K562 (cell line): ENCODE measurements around the gene OCEL1. TPM values are rescaled to one million over a fixed set of nuclear protein-coding genes. Genes with fewer than 3 reads are reported as not detected.

Experiments
- ADNP ChIP-seq: fragments of 200-800 bp; sonication (Bioruptor generic); IDR thresholded peaks from 2 replicates; pipeline ENCODE4 v1.6.1; 2016; ENCODE audit warnings: missing genetic modification characterization, missing compliant biosample characterization
- BACH1 ChIP-seq: fragments of 200-800 bp; sonication (Bioruptor generic); IDR thresholded peaks from 2 replicates; pipeline ENCODE4 v1.6.1; 2016; ENCODE audit warnings: missing genetic modification characterization, missing compliant biosample characterization
- EP400 ChIP-seq: fragments of 450-650 bp; IDR thresholded peaks from 2 replicates; pipeline ENCODE4 v1.6.1; 2017; ENCODE audit warnings: antibody characterized with exemption, mild to moderate bottlenecking, moderate library complexity
- FOXM1 ChIP-seq, 2 experiments: fragments of 450-650 bp in 1 of 2; sonication (generic) in 1 of 2; formaldehyde crosslinking in 1 of 2; IDR thresholded peaks; 2 replicates each; pipeline versions ENCODE4 v1.6.1 to v1.9.0; 2017 to 2022; ENCODE audit warnings: low read depth in 2 of 2, mild to moderate bottlenecking in 2 of 2, missing genetic modification reagents in 1 of 2, moderate library complexity in 1 of 2
- HCFC1 ChIP-seq: IDR thresholded peaks from 2 replicates; pipeline ENCODE4 v1.6.1; 2012; ENCODE audit warnings: low read depth, low read length, improper control_type of control experiment
- HIVEP1 ChIP-seq: fragments of 250-450 bp; sonication (Bioruptor Pico); IDR thresholded peaks from 2 replicates; pipeline ENCODE4 v1.4.0; 2020; ENCODE audit warnings: mild to moderate bottlenecking
- HNRNPLL ChIP-seq: fragments of 200-400 bp; formaldehyde crosslinking; IDR thresholded peaks from 2 replicates; pipeline ENCODE4 v1.6.1; 2017; ENCODE audit warnings: low read length, low read depth, mild to moderate bottlenecking; ENCODE audit not compliant: poor library complexity, severe bottlenecking
- MYC ChIP-seq, 2 experiments: fragments of 250-450 bp in 1 of 2; sonication (Bioruptor Pico) in 1 of 2; IDR thresholded peaks; 2 replicates each; pipeline versions ENCODE4 v1.5.1 to v1.6.1; 2012 to 2021; ENCODE audit warnings: low read depth in 2 of 2, borderline replicate concordance in 1 of 2, improper control_type of control experiment in 1 of 2, low read length in 1 of 2, mild to moderate bottlenecking in 1 of 2, moderate library complexity in 1 of 2
- NFATC3 ChIP-seq: fragments of 450-650 bp; IDR thresholded peaks from 2 replicates; pipeline ENCODE4 v1.6.1; 2017; ENCODE audit warnings: mild to moderate bottlenecking
- NFE2L1 ChIP-seq: fragments of 450-650 bp; IDR thresholded peaks from 2 replicates; pipeline ENCODE4 v1.6.1; 2016; ENCODE audit warnings: missing genetic modification characterization, low read depth, mild to moderate bottlenecking, missing compliant biosample characterization, moderate library complexity, borderline replicate concordance
- RAD21 ChIP-seq, 2 experiments: fragments of 250-450 bp in 1 of 2; fragments of 450-650 bp in 1 of 2; sonication (Bioruptor Pico) in 1 of 2; formaldehyde crosslinking in 1 of 2; IDR thresholded peaks in 1 of 2; conservative IDR thresholded peaks in 1 of 2; 2 replicates each; pipeline versions ENCODE4 v1.4.0 to v1.8.0; 2020 to 2022; ENCODE audit warnings: mild to moderate bottlenecking in 2 of 2, moderate library complexity in 1 of 2
- RAD51 ChIP-seq: fragments of 450-650 bp; IDR thresholded peaks from 2 replicates; pipeline ENCODE4 v1.7.1; 2016; ENCODE audit warnings: low read depth, mild to moderate bottlenecking, borderline replicate concordance
- SIN3A ChIP-seq, 2 experiments: fragments of 150-350 bp in 1 of 2; IDR thresholded peaks; 2 replicates each; pipeline ENCODE4 v1.6.1; 2011 to 2016; ENCODE audit warnings: borderline replicate concordance in 2 of 2, low read depth in 2 of 2, low read length in 2 of 2, mild to moderate bottlenecking in 2 of 2, moderate library complexity in 2 of 2; ENCODE audit not compliant: control insufficient read depth in 1 of 2
- SMAD4 ChIP-seq: fragments of 250-450 bp; sonication (Bioruptor Pico); conservative IDR thresholded peaks from 2 replicates; pipeline ENCODE4 v1.8.0; 2021; ENCODE audit warnings: inconsistent platforms, mild to moderate bottlenecking, moderate library complexity
- STAG1 ChIP-seq: sonication (generic); formaldehyde crosslinking; IDR thresholded peaks from 2 replicates; pipeline ENCODE4 v1.5.0; 2020; ENCODE audit warnings: missing genetic modification reagents, borderline replicate concordance
- ZC3H11A ChIP-seq: IDR thresholded peaks from 2 replicates; pipeline ENCODE4 v1.6.1; 2012; ENCODE audit warnings: low read depth, low read length, improper control_type of control experiment
- ZC3H4 ChIP-seq: sonication (generic); formaldehyde crosslinking; IDR thresholded peaks from 2 replicates; pipeline ENCODE4 v1.9.0; 2021; ENCODE audit warnings: missing genetic modification reagents, borderline replicate concordance
- ZFX ChIP-seq: sonication (generic); formaldehyde crosslinking; IDR thresholded peaks from 2 replicates; pipeline ENCODE4 v1.8.0; 2022; ENCODE audit warnings: mild to moderate bottlenecking, missing genetic modification reagents, moderate library complexity
- ZNF24 ChIP-seq: fragments of 450-650 bp; IDR thresholded peaks from 2 replicates; pipeline ENCODE4 v1.6.1; 2016
- ZNF76 ChIP-seq: fragments of 250-450 bp; sonication (Bioruptor Pico); IDR thresholded peaks from 2 replicates; pipeline ENCODE4 v1.4.0; 2020; ENCODE audit warnings: mild to moderate bottlenecking, moderate library complexity, borderline replicate concordance
- ZSCAN32 ChIP-seq: fragments of 450-650 bp; formaldehyde crosslinking; IDR thresholded peaks from 2 replicates; pipeline ENCODE4 v1.4.0; 2020; ENCODE audit warnings: mild to moderate bottlenecking, moderate library complexity
- polyA plus RNA-seq, 8 experiments: library from polyadenylated mRNA; depleted of rRNA in 4 of 8; stranded (reverse) in 5 of 8; unstranded in 3 of 8; fragments of >200 nt; fragmentation: Nextera tagmentation in 2 of 8; fragmentation: Illumina TruSeq in 1 of 8; extraction: Ambion mirVana in 2 of 8; extraction: Trizol in 1 of 8; gene quantifications; 2 replicates each; pipeline versions ENCODE4 v1.2.1 to v1.2.3, GENCODE V29; 2011 to 2014; ENCODE audit warnings: inconsistent platforms in 1 of 8, missing spikeins in 1 of 8
- total RNA-seq, 7 experiments: library from RNA; depleted of rRNA in 6 of 7; stranded (reverse); fragments of >200 nt in 6 of 7; fragmentation: Illumina TruSeq in 2 of 7; extraction: Trizol in 2 of 7; gene quantifications; 2 replicates each; pipeline versions ENCODE4 v1.2.1 to v1.2.3, GENCODE V29; 2011 to 2021; ENCODE audit warnings: low replicate concordance in 1 of 7
- TF ChIP-seq, protein P1 (sequence below): fragments of 250-450 bp; sonication (Bioruptor Pico); IDR thresholded peaks from 2 replicates; pipeline ENCODE4 v1.5.1; 2021; ENCODE audit warnings: mild to moderate bottlenecking
- TF ChIP-seq, protein P2 (sequence below): fragments of 450-650 bp; IDR thresholded peaks from 2 replicates; pipeline ENCODE4 v1.6.1; 2014; ENCODE audit warnings: low read depth, mild to moderate bottlenecking, moderate library complexity, borderline replicate concordance

Gene OCEL1
- total and polyA plus RNA-seq, 9 of the 15 experiments (the other 6 are each of a cell fraction or from before 2014, with no cell fraction given), result 8.0 to 38.0 (median 12.4) TPM

DNA sequence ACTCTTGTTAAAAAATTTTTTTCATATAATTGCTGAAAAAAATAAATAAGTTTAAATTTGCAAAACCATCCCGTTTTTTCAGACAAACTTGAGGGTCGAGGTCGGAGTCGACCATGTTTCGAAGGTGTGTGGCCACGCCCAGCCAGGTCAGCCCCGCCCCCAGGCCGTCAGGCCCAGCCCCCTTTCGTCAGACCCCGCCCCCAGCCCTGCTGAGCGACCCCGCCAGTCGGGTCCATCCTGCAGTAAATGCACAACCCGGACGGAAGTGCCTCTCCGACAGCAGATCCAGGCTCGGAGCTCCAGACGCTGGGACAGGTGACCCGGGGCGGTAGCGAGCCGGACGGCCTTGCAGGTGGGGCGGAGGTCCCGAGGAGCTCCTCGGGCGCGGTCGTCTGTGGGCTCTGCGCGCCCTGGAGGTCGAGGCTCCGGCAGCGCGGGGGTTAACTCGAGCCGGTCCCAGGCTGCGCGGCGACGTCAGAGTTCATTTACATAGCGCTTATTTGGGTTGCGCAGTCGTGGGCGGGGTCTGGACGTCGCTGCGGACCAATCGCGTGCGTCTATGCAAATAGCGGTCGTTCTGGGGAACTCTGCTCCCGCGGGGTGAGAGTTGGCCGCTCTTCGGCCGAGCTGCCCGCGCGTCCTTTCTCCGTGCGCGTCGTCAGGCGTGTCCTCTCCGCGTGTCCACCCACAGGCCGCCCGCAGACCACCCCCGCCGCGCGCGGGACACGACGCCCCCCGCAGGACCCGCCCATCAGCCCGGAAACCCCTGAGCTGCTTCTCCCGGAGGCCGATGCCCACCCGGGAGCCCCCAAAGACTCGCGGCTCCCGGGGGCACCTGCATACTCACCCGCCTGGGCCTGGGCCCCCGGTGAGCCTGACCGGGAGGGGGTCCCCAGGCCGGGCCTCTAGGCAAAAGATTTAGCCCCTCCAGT lies at the start of gene OCEL1 (continued):
- TF ChIP-seq, protein P1, sequence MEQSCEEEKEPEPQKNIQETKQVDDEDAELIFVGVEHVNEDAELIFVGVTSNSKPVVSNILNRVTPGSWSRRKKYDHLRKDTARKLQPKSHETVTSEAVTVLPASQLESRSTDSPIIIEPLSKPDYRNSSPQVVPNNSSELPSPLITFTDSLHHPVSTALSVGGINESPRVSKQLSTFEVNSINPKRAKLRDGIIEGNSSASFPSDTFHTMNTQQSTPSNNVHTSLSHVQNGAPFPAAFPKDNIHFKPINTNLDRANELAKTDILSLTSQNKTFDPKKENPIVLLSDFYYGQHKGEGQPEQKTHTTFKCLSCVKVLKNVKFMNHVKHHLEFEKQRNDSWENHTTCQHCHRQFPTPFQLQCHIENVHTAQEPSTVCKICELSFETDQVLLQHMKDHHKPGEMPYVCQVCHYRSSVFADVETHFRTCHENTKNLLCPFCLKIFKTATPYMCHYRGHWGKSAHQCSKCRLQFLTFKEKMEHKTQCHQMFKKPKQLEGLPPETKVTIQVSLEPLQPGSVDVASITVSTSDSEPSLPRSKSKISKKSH (CRISPR knock-in tag), result no peak
- TF ChIP-seq HCFC1, result peak; percentile 31
- no peak for TF ChIP-seq ZSCAN32 (CRISPR knock-in tag)
- TF ChIP-seq HNRNPLL, result peak; percentile 23
- no peak for TF ChIP-seq ZNF76 (CRISPR knock-in tag)
- no peak for TF ChIP-seq RAD21 (CRISPR knock-in tag; conservative IDR thresholded peaks at IDR 0.05 in 1 of 2, IDR thresholded peaks at IDR 0.05 in 1 of 2)
- no peak for TF ChIP-seq NFATC3
- TF ChIP-seq MYC (IDR thresholded peaks at IDR 0.05; ENCODE audit: low read depth, low read length), result peak; percentile 77
- TF ChIP-seq MYC (CRISPR knock-in tag; IDR thresholded peaks at IDR 0.05; ENCODE audit: borderline replicate concordance, low read depth), result peak; percentile 59; the same call in 1 of the 2 replicates
- TF ChIP-seq STAG1 (CRISPR knock-in tag), result no peak
- TF ChIP-seq SIN3A (IDR thresholded peaks at IDR 0.05; ENCODE audit: borderline replicate concordance in 2 of 2, control insufficient read depth in 1 of 2, low read depth in 2 of 2, low read length in 2 of 2), result no peak; a peak in 1 of 4 replicates
- TF ChIP-seq, protein P2, sequence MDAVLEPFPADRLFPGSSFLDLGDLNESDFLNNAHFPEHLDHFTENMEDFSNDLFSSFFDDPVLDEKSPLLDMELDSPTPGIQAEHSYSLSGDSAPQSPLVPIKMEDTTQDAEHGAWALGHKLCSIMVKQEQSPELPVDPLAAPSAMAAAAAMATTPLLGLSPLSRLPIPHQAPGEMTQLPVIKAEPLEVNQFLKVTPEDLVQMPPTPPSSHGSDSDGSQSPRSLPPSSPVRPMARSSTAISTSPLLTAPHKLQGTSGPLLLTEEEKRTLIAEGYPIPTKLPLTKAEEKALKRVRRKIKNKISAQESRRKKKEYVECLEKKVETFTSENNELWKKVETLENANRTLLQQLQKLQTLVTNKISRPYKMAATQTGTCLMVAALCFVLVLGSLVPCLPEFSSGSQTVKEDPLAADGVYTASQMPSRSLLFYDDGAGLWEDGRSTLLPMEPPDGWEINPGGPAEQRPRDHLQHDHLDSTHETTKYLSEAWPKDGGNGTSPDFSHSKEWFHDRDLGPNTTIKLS, result no peak; the same call in 1 of the 2 replicates
- no peak for TF ChIP-seq ZC3H4 (CRISPR knock-in tag)
- peak; percentile 79 for TF ChIP-seq ZFX (CRISPR knock-in tag)
- no peak for TF ChIP-seq RAD51
- peak; percentile 50 for TF ChIP-seq SMAD4 (CRISPR knock-in tag)
- no peak for TF ChIP-seq NFE2L1 (tag)
- peak; percentile 59; the same call in 1 of the 2 replicates for TF ChIP-seq FOXM1 (IDR thresholded peaks at IDR 0.05; ENCODE audit: low read depth)
- TF ChIP-seq FOXM1 (CRISPR knock-in tag; IDR thresholded peaks at IDR 0.05; ENCODE audit: low read depth), result no peak
- TF ChIP-seq ZNF24, result no peak
- peak; percentile 70; the same call in 1 of the 2 replicates for TF ChIP-seq EP400
- no peak for TF ChIP-seq ADNP (tag)
- no peak; the same call in 1 of the 2 replicates for TF ChIP-seq HIVEP1
- no peak for TF ChIP-seq ZC3H11A
- TF ChIP-seq BACH1, result no peak
